IMR-90 (cell line): Measurements from ENCODE around the gene OR10A3. TPM values are rescaled to one million over a fixed set of nuclear protein-coding genes. Genes with fewer than 3 reads are reported as not detected.

Experiments used
- ATAC-seq: fragments of 200-7000 bp; cut with Tn5 transposase; 2 replicates; pipeline ENCODE4 v1.9.1; 2020; ENCODE audit warnings: low read depth, mild to moderate bottlenecking, moderate library complexity
- BruUV-seq: library from RNA; stranded (reverse); fragments of 400-500 nt; replicated peaks from 2 replicates; lab custom pipeline; 2021; lab: Mats Ljungman, UMichigan
- CTCF ChIA-PET: fragments of 300-600 bp; formaldehyde crosslinking; extraction: SDS; loops from one replicate; lab custom pipeline; 2021; ENCODE audit warnings: antibody characterized with exemption; lab: Yijun Ruan, JAX
- POLR2A ChIA-PET: fragments of 300-600 bp; sonication (Branson Sonifier 250); formaldehyde crosslinking; loops from one replicate; lab custom pipeline; 2022; ENCODE audit warnings: antibody characterized with exemption; ENCODE audit not compliant: unreplicated experiment; lab: Charles Lee
- DNase-seq: peaks from one replicate; pipeline ENCODE4 v3.0.0; 2013
- H2AFZ ChIP-seq: replicated peaks from 2 replicates; pipeline ENCODE3; 2013; ENCODE audit warnings: low read length, mild to moderate bottlenecking; ENCODE audit not compliant: poor library complexity
- H2AK5ac ChIP-seq: 2 replicates; pipeline ENCODE4 v1.6.1; 2013; ENCODE audit warnings: low read depth, low read length, inconsistent platforms
- H2AK9ac ChIP-seq: replicated peaks from 2 replicates; pipeline ENCODE3; 2013; ENCODE audit warnings: mild to moderate bottlenecking, low read depth, low read length, moderate library complexity; ENCODE audit not compliant: poor library complexity
- H2BK120ac ChIP-seq: 2 replicates; pipeline ENCODE4 v1.6.1; 2013; ENCODE audit warnings: low read depth, low read length, inconsistent platforms
- H2BK15ac ChIP-seq: 3 replicates; pipeline ENCODE4 v1.6.1; 2013; ENCODE audit warnings: low read depth, low read length, inconsistent platforms
- H2BK20ac ChIP-seq: 2 replicates; pipeline ENCODE4 v1.6.1; 2013; ENCODE audit warnings: low read depth, mild to moderate bottlenecking, inconsistent platforms, low read length, moderate library complexity
- H2BK5ac ChIP-seq: 2 replicates; pipeline ENCODE4 v1.6.1; 2013; ENCODE audit warnings: mild to moderate bottlenecking, low read depth, low read length, inconsistent platforms; ENCODE audit not compliant: poor library complexity, severe bottlenecking
- H3K14ac ChIP-seq: replicated peaks from 2 replicates; pipeline ENCODE4 v1.6.1; 2013; ENCODE audit warnings: low read depth, low read length, inconsistent platforms
- H3K18ac ChIP-seq: 2 replicates; pipeline ENCODE4 v1.6.1; 2013; ENCODE audit warnings: low read depth, low read length, control low read depth
- H3K23ac ChIP-seq: 2 replicates; pipeline ENCODE4 v1.6.1; 2013; ENCODE audit warnings: low read depth, low read length, inconsistent platforms
- H3K27ac ChIP-seq: 2 replicates; pipeline ENCODE4 v1.5.1; 2013; ENCODE audit warnings: mild to moderate bottlenecking, control low read depth, low read length; ENCODE audit not compliant: insufficient read depth
- H3K27me3 ChIP-seq: 2 replicates; pipeline ENCODE4 v1.6.1; 2013; ENCODE audit warnings: low read length; ENCODE audit not compliant: control insufficient read depth, insufficient read depth
- H3K36me3 ChIP-seq: 2 replicates; pipeline ENCODE4 v1.6.1; 2013; ENCODE audit warnings: low read length, mixed read lengths; ENCODE audit not compliant: control insufficient read depth, insufficient read depth
- H3K4ac ChIP-seq: 2 replicates; pipeline ENCODE4 v1.6.1; 2013; ENCODE audit warnings: low read depth, low read length, inconsistent platforms
- H3K4me1 ChIP-seq: 2 replicates; pipeline ENCODE4 v1.6.1; 2013; ENCODE audit warnings: low read length, mixed read lengths; ENCODE audit not compliant: control insufficient read depth, insufficient read depth
- H3K4me2 ChIP-seq: 2 replicates; pipeline ENCODE4 v1.6.1; 2013; ENCODE audit warnings: low read depth, mild to moderate bottlenecking, control low read depth, low read length, moderate library complexity
- H3K4me3 ChIP-seq: 2 replicates; pipeline ENCODE4 v1.5.1; 2013; ENCODE audit warnings: low read depth, mild to moderate bottlenecking, control low read depth, low read length, moderate library complexity; ENCODE audit not compliant: insufficient read depth
- H3K56ac ChIP-seq: 2 replicates; pipeline ENCODE4 v1.6.1; 2013; ENCODE audit warnings: low read length, inconsistent platforms; ENCODE audit not compliant: insufficient read depth; ENCODE audit errors: extremely low read depth
- H3K79me1 ChIP-seq, 2 experiments: 2 replicates each; pipeline ENCODE4 v1.6.1; 2013; ENCODE audit warnings: low read length in 2 of 2, inconsistent platforms in 1 of 2, low read depth in 1 of 2
- H3K9ac ChIP-seq: 2 replicates; pipeline ENCODE4 v1.6.1; 2013; ENCODE audit warnings: low read depth, low read length, control low read depth
- H3K9me1 ChIP-seq: 2 replicates; pipeline ENCODE4 v1.6.1; 2013; ENCODE audit warnings: low read length, inconsistent platforms; ENCODE audit not compliant: insufficient read depth
- H3K9me3 ChIP-seq: 2 replicates; pipeline ENCODE4 v1.6.1; 2013; ENCODE audit warnings: low read length; ENCODE audit not compliant: control insufficient read depth, insufficient read depth
- H4K20me1 ChIP-seq: 2 replicates; pipeline ENCODE4 v1.6.1; 2013; ENCODE audit warnings: low read length, inconsistent platforms; ENCODE audit not compliant: insufficient read depth
- H4K5ac ChIP-seq: 2 replicates; pipeline ENCODE4 v1.6.1; 2013; ENCODE audit warnings: mild to moderate bottlenecking, low read depth, low read length, control low read depth
- H4K8ac ChIP-seq, 2 experiments: 2 replicates each; pipeline ENCODE4 v1.6.1; 2013; ENCODE audit warnings: low read depth in 2 of 2, low read length in 2 of 2, control low read depth in 1 of 2, inconsistent platforms in 1 of 2
- H4K91ac ChIP-seq: 2 replicates; pipeline ENCODE4 v1.6.1; 2013; ENCODE audit warnings: low read depth, low read length, inconsistent platforms; ENCODE audit not compliant: insufficient read depth
- BHLHE40 ChIP-seq: fragments of 150-350 bp; IDR thresholded peaks from 2 replicates; pipeline ENCODE4 v1.6.1; 2016; ENCODE audit warnings: mild to moderate bottlenecking, low read depth, low read length
- CHD1 ChIP-seq: IDR thresholded peaks from 2 replicates; pipeline ENCODE4 v1.6.1; 2012; ENCODE audit warnings: low read depth, low read length, improper control_type of control experiment
- CTCF ChIP-seq: conservative IDR thresholded peaks from 2 replicates; pipeline ENCODE4 v1.5.1; 2012; ENCODE audit warnings: mild to moderate bottlenecking, low read depth, low read length, improper control_type of control experiment
- MAFK ChIP-seq: IDR thresholded peaks from 2 replicates; pipeline ENCODE4 v1.6.1; 2012; ENCODE audit warnings: low read depth, low read length, improper control_type of control experiment
- MAZ ChIP-seq: IDR thresholded peaks from 2 replicates; pipeline ENCODE4 v1.6.1; 2012; ENCODE audit warnings: low read depth, mild to moderate bottlenecking, low read length, improper control_type of control experiment, moderate library complexity, borderline replicate concordance
- NFE2L2 ChIP-seq: fragments of 150-350 bp; IDR thresholded peaks from 2 replicates; pipeline ENCODE4 v1.6.1; 2016; ENCODE audit warnings: low read depth, mild to moderate bottlenecking, low read length
- RCOR1 ChIP-seq: IDR thresholded peaks from 2 replicates; pipeline ENCODE4 v1.6.1; 2012; ENCODE audit warnings: mild to moderate bottlenecking, low read length, improper control_type of control experiment; ENCODE audit not compliant: insufficient replicate concordance
- SMC3 ChIP-seq: fragments of 150-350 bp; IDR thresholded peaks from 2 replicates; pipeline ENCODE4 v1.6.1; 2016; ENCODE audit warnings: low read depth, mild to moderate bottlenecking, antibody characterized with exemption, low read length, moderate library complexity
- WGBS, 2 experiments: methylation state at CpG; one replicate each; pipeline versions ENCODE4 v1.1.5 to v1.1.7; 2013; ENCODE audit warnings: missing lambda C conversion rate in 2 of 2; ENCODE audit not compliant: insufficient read length in 1 of 2; ENCODE audit errors: extremely low coverage in 2 of 2; 5-methylcytosine and 5-hydroxymethylcytosine counted together
- dilution Hi-C: fragments of 300-500 bp; cut with HindIII; formaldehyde crosslinking; loops from one replicate; pipeline ENCODE4 v1.14.3; 2018; ENCODE audit warnings: low sequenced_read_pairs; ENCODE audit not compliant: unreplicated experiment
- in situ Hi-C: fragments of 300-500 bp; cut with MboI; formaldehyde crosslinking; loops from 3 replicates; pipeline ENCODE4 v1.14.3; 2019; ENCODE audit warnings: low sequenced_read_pairs, inconsistent platforms, mixed read lengths
- intact Hi-C: fragments of 100-400 bp; cut with micrococcal nuclease; formaldehyde crosslinking; loops from 2 replicates; pipeline ENCODE4 v1.10.0; 2022
- polyA plus RNA-seq, 3 experiments: library from polyadenylated mRNA; depleted of rRNA; stranded (reverse); fragments of >200 nt; gene quantifications; 2 replicates each; pipeline ENCODE4 v1.2.3, GENCODE V29; 2012; ENCODE audit warnings: low replicate concordance in 1 of 3
- total RNA-seq: library from RNA; depleted of rRNA; stranded (reverse); fragments of >200 nt; gene quantifications from 2 replicates; pipeline ENCODE4 v1.2.3, GENCODE V29; 2012
- TF ChIP-seq, protein P1 (sequence below): fragments of 150-350 bp; IDR thresholded peaks from 2 replicates; pipeline ENCODE4 v1.6.1; 2016; ENCODE audit warnings: low read depth, mild to moderate bottlenecking, low read length, moderate library complexity, borderline replicate concordance

OR10A3 gene
- total and polyA plus RNA-seq, 2 of the 4 experiments (the other 2 are of a cell fraction), result 0.03 TPM; not detected in 1

GRCh38 chr11:7967097-7967496 lies 25.6 kb upstream of the OR10A3 start:
- Histone ChIP-seq H2AK5ac (peak overlapping the region; percentile 81), H3K27ac (peak overlapping the region; percentile 11; the same call in 1 of the 2 replicates), H3K9me1 (peaks cover 13% of the 10 kb centered on the region), H4K91ac (peak overlapping the region; percentile 92), H3K4me1 (peaks cover 32% of the 10 kb centered on the region), H3K4ac (peak overlapping the region; percentile 95), H3K4me2 (no peak overlapping the region), H2AK9ac (peak overlapping the region; percentile 80), H3K9me3 (no peaks in the 10 kb centered on the region), H4K20me1 (no peaks in the 10 kb centered on the region), H2BK15ac (peak overlapping the region; percentile 99), H2BK120ac (peak overlapping the region; percentile 97), H3K14ac (peak overlapping the region; percentile 93), H3K79me1 (peaks cover 0 to 19% of the 10 kb centered on the region in 2 experiments; a peak in 2 of 4 replicates), H4K5ac (peak overlapping the region; percentile 88; the same call in 1 of the 2 replicates), H3K23ac (peak overlapping the region; percentile 91), H3K56ac (no peak overlapping the region), H3K27me3 (no peaks in the 10 kb centered on the region), H3K36me3 (no peaks in the 10 kb centered on the region), H4K8ac (peak overlapping the region; percentile 68 to 76), H2BK20ac (peak overlapping the region; percentile 95), H3K4me3 (no peak overlapping the region), H3K9ac (no peak overlapping the region), H2BK5ac (peak overlapping the region; percentile 98), H2AFZ (peak overlapping the region; percentile 17), H3K18ac (peak overlapping the region; percentile 70; the same call in 1 of the 2 replicates)
- dilution Hi-C loops (no loop called here), in situ Hi-C loops (no loop called here), intact Hi-C loops (loop anchor here (5.0 kb wide), 1 partner anchor 75 kb away; no protein-coding TSS in a partner anchor)
- no TSS peak for BruUV-seq
- DNase-seq (peak; percentile 52), ATAC-seq (no peak)
- 100% methylated on average over 1 of the region's 1 CpG; no CpG with 5 or more reads in 1 of the 2 experiments for WGBS, 2 experiments
- POLR2A ChIA-PET, result no interaction called here
- CTCF ChIA-PET, result interaction anchor here (2.5 kb wide), 1 partner anchor 20 kb away, joined by 9 read pairs; the partner anchor contains the start of gene EIF3F
- TF ChIP-seq NFE2L2 (no peak), CTCF (no peak), CHD1 (no peak), BHLHE40 (no peak), RCOR1 (no peak), MAZ (no peak), SMC3 (no peak), MAFK (no peak)
- TF ChIP-seq, protein P1, sequence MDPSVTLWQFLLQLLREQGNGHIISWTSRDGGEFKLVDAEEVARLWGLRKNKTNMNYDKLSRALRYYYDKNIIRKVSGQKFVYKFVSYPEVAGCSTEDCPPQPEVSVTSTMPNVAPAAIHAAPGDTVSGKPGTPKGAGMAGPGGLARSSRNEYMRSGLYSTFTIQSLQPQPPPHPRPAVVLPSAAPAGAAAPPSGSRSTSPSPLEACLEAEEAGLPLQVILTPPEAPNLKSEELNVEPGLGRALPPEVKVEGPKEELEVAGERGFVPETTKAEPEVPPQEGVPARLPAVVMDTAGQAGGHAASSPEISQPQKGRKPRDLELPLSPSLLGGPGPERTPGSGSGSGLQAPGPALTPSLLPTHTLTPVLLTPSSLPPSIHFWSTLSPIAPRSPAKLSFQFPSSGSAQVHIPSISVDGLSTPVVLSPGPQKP, result no peak
